HG03139 (cell line): ENCODE results near the gene TMEM178A.
"Not testable (repeated sequence)": the region's sequence is repeated elsewhere in the genome, so short reads cannot be mapped to it uniquely, and the experiment has no call there.

Experiments used
- ATAC-seq: cut with Tn5 transposase; IDR thresholded peaks from one replicate; pipeline ENCODE4 v1.9.1; 2021; ENCODE audit not compliant: unreplicated experiment

Gene TMEM178A

DNA sequence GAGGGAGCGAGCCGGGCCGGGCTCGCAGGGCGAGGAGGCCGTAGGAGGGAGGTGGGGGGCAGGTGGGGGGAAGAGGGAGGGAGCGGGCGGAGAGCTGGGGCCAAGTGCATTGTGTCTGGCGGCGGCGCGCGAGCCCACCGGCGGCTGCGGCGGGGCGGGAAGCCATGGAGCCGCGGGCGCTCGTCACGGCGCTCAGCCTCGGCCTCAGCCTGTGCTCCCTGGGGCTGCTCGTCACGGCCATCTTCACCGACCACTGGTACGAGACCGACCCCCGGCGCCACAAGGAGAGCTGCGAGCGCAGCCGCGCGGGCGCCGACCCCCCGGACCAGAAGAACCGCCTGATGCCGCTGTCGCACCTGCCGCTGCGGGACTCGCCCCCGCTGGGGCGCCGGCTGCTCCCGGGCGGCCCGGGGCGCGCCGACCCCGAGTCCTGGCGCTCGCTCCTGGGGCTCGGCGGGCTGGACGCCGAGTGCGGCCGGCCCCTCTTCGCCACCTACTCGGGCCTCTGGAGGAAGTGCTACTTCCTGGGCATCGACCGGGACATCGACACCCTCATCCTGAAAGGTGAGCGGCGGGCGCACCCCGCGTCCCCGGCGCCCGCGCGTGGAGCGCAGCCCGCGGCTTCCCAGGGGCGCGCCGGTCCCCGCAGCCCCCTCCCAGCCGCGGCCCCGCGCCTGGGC, at the start of gene TMEM178A:
TMEM178A (plus strand) TSS at position 107 of the 680 bp plus-strand sequence; CDS start at position 165, 58 bp downstream.
- no peak for ATAC-seq

DNA sequence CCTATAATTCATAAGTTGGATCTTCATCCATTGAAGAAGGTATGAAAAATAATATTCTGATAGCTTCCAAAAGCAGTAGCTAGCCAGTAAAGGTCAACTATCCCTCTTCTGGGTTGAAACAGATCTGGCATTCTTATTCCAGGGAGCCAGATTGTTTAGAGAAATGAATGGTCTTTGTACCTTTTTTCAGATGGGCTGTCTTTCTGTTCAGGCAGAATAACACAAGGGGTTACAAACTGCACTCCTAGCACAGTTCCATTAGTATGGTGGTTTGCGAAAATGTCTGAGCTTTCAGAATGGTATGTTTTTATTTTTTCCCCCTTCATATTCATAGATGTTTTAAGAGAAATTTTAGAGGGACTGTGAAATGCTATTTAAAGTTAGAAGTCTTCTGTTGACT, 47.5 kb upstream of the TMEM178A start:
- ATAC-seq = no peak

DNA sequence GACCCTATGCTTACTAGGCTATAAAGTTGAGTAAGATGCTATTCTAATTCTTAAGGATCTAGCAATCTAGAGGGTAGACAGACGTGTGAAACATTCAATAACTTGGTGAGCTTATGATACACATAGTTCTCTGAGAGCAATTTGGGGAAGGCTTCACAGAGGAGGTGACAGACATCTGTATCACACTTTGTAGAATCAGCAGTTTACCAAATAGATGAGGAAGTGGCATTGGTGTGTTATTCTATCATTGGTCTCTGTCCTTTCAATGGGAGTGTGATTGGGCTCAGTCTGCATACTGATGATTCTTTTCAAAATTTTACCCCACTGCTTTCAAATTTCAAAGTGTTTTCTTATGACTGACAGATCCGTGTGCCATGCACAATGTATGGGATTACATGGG, 47.0 kb upstream of the TMEM178A start:
- ATAC-seq = no peak

DNA sequence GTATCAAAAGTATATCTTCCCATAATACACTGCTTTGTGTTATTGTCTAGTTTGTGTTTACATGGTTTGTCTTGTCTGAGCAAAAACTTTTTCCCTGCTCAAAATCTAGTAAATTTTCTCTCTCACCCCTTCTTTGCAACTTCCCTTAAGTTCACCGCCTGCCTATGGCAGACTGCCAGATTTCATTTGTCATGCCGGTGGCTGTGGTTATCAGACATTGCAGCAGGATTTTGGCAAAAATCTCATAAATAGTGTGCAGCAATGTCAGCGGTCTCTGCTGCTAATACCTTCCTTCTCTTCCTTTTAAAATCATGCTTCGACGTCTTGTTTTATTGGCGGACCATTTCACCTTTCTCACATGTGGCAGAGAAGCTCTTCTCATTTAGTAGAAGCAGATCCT, 45.6 kb upstream of the TMEM178A start:
- no peak for ATAC-seq

DNA sequence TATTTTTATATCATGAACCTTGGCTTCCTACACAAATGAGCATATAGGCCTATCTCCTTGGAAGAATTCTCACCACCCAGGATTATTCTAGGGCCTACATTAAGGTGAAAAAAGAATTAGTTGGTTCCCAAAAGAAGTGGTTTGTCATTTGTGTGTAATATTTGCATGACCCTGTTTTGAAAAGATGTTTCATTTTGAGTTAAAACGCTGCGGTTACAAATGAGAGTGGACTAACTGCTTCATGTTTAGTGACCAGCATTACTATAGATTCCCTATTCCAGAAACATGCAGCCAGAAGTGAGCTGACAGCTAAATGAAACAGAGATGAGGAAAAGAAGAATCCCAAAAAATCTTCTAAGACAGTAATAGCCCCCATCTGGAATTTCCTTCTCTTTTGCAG, 44.1 kb upstream of the TMEM178A start:
- no peak for ATAC-seq

DNA sequence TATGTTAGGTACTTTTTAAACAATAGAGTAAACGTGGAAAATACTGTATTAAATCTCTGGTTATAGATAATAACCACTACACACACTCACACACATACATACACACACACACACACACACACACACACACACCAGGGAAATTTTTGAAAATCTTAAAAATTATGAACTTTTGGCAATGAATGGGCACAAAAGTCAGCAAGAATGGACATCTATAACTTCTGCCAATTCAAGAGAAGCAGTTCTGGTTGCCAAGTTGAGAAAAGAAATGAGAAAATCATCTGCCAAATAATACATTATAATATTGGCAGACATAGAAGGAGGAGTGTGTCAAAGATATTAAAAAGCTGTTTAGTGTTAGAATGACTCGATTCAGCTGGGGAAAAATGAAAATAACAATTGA, 42.9 kb upstream of the TMEM178A start:
- ATAC-seq = no peak

DNA sequence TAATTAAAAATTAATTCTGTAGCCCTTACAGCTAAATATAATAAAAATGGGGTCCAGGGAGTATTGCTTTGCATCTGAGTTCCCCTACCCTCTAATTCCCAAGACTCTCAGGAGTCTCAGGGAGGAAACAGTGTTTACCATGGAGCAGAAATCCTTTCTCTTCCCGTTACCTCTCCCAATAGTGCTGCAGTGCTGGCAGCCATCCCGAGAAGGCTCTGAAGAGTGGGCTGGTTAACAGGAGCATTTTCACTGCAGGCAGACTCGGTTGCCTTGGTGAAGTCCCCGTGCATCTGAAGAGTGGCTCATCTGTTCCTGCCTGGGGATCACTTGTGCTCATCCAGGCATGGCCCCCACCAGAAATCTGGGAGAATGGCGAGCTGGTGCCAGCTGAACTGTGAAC, 41.8 kb upstream of the TMEM178A start:
- ATAC-seq = no peak

DNA sequence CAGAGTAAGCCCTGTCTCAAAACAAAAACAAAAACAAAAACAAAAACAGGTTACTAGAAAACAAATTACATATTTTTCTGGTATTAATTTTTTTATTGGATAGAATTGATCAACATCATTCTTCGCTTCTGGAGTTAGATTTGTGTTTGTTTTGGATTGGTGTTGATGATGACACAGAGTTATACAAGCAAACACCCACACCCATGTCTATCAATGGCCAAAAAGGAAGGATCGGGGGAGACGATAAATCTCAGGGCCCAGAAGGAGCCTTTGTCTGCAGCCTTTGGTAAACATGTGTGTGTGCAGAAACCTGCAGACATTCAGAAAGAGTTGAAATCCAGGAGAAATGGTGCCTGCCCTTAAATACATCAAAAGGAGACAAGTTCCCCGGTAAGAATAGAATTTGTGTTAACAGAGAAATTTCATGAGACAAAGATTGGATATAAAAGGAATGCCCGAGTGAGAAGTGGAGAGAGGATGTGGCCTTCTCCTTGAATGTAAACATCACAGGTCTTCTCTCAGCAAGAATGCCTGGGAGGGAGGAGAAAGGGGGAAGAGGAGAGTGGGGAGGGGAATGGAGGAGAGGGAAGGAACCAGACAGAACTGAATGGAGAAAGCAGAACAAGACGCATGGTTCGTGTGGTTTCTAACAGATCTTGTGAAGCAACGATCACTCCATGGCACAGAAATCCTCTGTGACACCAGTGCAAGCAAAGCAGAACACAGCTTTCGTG, 40.4 kb upstream of the TMEM178A start:
- ATAC-seq = no peak

DNA sequence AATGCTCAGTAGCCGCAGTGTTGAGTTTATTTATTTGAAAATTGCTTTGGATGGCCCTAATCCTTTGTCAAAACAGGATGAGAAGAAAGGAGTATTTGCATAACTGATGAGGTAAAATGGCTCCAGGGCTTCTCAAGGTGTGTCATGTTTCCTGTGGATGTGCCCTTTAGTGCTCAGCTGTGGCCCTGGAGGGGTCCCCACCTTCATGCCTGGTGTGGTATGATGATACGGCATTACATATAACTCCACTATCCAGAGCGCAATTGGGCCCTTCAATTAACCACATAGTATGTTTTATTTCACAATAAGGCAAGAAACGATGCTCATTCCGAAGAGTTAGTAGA, 39.8 kb upstream of the TMEM178A start:
- no peak for ATAC-seq

DNA sequence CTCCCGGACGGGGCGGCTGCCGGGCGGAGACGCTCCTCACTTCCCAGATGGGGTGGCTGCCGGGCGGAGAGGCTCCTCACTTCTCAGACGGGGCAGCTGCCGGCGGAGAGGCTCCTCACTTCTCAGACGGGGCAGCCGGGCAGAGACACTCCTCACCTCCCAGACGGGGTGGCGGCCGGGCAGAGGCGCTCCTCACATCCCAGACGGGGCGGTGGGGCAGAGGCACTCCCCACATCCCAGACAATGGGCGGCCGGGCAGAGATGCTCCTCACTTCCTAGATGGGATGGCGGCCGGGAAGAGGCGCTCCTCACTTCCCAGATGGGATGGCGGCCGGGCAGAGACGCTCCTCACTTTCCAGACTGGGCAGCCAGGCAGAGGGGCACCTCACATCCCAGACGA, 37.4 kb upstream of the TMEM178A start:
- not testable (repeated sequence) for ATAC-seq

DNA sequence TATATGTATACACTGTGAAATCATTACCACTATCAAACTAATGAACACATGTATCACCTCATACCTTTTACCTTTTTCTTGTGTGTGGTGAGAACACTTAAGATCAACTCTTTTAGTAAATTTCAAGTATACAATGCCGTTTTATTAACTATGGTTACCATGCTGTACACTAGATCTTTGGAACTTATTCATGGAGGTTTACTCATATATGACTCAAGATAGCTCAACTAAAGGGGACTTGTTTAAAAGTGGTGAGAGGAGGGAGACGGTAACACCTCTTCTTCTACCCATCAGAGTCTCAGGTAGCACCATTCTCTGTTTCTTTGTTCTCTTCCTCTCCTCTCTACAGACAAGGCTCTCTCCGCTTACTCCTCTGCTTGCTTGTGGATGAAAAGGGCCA, 36.1 kb upstream of the TMEM178A start:
- no peak for ATAC-seq

DNA sequence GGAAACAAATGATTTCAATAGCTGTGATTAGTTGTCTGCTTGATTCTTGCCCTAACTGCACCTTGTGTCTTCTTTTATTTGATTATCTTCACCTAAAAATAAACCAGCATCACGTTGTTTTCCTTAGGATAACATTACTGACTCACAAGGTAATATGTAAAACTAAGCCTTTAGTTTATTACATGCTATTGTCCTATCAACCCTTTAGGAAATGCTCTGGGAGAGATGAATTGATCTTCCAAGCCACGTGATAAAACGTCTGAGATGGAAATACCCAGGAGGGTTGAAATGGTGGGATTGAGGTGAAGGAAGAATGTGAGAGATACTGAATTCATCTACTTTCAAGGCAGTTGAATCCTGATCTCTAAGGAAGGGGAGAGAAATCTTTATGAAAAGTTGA, 34.5 kb upstream of the TMEM178A start:
- ATAC-seq = no peak

DNA sequence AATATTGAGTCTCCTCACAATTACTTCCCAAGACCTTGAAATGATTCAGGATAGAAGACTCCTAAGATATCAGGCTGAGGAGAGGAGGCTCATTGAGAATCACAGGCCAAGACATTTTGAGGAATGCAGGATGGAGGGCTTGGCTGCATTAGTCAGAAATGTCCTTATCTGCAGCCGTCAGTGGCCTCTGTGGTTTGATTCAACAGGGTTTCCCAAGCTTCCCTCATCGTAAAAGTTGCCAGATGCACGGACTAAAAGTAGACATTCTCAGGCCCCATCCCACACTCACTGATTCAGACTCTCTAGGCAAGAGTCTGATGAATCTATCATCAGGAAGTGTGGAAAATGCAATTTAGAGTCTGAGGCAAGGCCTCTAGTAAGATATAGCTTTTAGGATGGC, 34.0 kb upstream of the TMEM178A start:
- no peak for ATAC-seq

DNA sequence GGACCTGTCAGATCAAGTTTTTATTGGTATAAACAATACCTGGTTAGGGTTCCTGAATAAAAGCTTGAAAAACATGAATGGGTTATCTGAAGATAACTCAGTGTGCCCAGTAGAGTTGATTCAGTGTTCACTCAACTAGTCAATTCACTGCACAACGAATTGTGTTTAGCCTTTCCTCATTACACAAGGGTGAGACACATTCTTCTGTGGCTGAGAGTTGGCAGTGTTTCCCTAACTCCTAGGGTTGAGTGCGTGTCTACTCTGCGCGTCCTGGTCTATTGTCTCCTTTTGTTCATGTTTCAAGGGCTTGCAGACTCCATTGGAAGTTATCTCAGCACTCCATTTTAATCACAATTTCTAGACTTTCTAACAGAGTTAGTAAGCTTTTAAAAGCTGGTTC, 32.8 kb upstream of the TMEM178A start:
- no peak for ATAC-seq

DNA sequence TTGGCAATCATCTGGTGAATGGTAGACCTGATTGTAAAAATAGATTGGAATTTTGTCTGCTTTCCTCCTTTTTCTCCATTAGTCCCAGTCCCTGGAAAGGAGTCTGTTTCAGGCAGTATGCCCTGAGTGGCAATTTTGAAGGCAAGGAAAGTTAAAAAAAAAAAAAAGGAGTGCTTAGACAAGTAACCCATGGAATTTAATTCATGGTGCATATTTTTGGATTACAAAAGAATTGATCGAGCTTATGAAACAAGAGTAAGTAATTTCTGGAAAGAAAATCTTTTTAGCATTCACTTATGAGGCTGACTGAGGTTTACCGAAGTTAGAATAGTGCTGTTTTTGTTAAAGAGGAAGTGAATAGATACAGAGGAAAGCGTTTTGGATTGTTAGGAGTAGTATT, 29.4 kb upstream of the TMEM178A start:
- ATAC-seq = no peak

DNA sequence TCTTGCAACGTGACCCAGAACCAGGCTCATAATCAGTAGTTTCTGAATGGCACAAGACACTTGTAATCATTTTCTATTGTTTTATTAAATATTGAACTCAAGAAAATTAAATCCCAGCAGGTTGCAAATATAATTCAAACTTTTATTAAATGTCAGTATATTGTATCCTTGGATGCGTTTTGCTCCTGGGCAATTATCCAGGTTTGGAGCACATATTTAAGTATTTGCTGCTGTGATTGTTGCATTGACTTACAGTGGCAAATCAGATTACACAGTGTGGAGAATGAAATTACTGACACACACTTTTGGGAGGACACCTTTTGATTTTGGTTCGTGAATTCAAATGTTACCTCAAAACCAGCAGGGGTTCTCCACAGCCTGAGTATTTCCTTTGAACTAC, 27.1 kb upstream of the TMEM178A start:
- ATAC-seq = no peak

DNA sequence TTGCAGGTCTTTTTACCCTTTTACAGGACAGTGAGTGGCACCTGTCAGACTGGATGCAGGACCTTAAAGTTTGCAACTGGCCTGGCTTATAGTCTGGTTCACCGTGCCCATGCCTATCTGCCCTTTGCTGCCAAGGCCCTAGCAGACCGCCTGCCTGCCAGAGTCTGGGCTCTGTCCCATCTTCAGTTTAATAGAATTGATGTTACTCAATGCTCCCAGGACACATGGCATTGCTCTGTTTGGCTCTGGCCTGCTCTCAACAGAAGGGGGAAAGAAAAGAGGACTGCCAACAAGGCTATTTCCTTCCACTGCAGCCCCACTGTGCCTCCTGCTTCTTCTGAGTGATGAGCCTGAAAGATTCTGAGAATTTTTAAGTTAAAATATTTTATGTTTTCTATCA, 25.6 kb upstream of the TMEM178A start:
- ATAC-seq = no peak

DNA sequence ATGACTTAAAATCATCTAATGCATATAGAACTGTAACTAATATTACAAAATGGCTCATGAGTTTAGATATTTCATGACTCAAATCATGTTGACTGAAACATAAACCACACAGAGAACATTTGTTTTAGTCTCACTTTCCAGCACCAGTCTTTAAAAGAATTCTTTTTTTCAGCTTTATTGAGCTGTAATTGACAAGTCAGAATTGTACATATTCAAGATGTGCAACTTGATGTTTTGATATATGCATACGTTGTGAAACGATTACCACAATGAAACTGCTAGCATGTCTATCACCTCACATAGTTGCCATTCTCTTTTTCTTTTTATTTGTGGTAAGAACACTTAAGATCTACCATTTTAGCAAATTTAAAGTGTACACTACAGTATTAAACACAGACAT, 25.0 kb upstream of the TMEM178A start:
- no peak for ATAC-seq

DNA sequence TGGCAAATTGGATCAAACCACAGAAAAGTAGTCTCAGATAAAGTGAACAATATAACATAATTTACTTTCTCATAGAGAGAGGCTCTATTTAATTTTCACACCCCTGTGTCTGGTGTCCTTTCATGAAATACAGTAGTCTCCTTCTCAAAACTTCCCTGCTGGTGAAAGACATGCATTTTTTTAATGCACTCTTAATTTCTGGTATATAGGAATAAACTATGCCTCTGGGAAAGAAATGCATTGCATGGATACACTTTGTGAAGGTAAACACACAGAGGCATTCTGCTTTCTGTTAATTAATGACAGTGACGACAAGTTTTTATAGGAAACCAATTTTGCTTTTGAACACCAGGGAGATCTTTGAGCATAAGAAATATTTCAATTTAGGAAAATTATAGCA, 24.1 kb upstream of the TMEM178A start:
- no peak for ATAC-seq

DNA sequence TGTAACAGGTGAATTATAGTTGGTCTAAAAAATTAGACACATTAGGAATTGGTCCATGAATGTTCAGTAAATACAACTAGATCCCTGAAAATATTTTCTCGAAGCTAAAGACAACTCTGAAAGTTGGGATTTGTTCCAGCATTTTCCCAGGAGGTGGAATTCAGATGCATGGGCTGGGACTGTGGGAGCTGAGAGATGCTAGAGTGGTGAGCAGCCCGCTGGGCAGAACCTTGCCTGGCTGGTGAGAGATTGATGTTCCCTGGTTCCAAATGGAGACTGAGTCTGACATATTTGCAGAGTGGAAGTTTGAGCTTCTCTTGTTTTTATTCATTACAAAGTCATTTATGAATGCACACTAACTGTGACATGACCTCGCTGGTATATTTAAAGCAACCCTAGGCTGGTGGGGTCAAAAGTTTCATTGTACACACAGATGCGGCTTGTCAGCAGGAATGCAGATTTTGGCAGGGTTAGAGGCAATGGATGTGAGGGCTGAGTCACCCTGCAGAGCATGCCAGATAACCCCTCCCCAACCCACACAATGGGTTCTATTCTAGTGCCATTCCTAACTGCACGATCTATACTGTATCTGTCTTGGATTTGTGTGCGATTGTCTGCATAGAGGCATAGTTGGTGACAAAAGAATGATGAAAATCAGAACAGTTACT, 23.5 kb upstream of the TMEM178A start:
- ATAC-seq = no peak

DNA sequence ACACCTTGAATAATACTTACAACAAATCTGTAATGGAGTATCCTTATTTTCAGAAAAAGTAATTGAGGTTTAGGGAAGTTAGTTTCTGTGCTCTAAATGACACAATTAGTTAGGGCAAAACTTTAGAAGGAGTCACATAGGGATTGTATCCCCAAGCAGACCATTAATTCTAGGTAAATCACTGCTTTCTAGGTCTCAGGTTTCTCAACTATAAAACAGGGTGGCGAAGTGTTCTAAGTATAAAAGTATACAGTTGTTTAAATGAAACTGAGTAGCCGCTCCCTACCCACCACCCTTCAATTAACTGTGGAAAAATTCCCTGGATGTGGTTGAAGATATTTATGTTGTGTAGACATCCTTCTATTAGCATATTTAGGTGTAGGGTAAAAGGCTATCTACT, 19.9 kb upstream of the TMEM178A start:
- no peak for ATAC-seq

DNA sequence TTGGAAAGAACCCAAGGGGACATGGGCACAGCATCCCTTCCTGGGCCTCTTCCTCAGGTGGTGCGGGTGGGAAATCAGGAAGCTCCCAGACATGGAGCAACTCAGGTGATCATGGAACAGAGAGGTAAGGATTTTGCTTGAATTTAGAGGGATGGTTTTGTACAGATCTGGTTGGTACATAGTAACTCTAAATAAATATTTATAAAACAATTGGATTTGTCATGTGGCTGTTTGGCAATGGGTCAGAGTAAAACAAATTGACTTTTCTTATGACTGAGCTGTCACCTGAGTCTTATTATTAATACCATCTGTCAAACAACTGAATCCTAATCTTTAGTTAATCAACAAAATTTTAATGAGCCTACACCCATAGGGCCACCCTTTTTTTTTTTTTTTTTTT, 19.4 kb upstream of the TMEM178A start:
- no peak for ATAC-seq
